ENCODE data around the gene JMJD1C.

Gene JMJD1C

GRCh38 chr10:63123727-63124362 is 341.9 kb downstream of the JMJD1C start:
- Histone ChIP-seq H3K9me3 (ENCODE audit: control insufficient read depth, insufficient read depth, low read depth, low read length) (peaks cover 6% of the 10 kb centered on the region), H3K4me1 (ENCODE audit: control insufficient read depth, insufficient read depth, low read length) (no peaks in the 10 kb centered on the region), H3K4me3 (ENCODE audit: low read depth, low read length) (no peak overlapping the region), H3K27me3 (ENCODE audit: control insufficient read depth, insufficient read depth, low read length) (no peaks in the 10 kb centered on the region), H3K36me3 (ENCODE audit: control insufficient read depth, insufficient read depth, low read length) (no peaks in the 10 kb centered on the region), H3K9ac (ENCODE audit: low read length) (no peak overlapping the region), H3K27ac (ENCODE audit: low read depth, low read length) (no peak overlapping the region)

GRCh38 chr10:63120554-63120953 is 345.2 kb downstream of the JMJD1C start:
- H3K4me3 ChIP-seq (ENCODE audit: low read depth, low read length): no peak overlapping the region
- no peaks in the 10 kb centered on the region for H3K4me1 ChIP-seq (ENCODE audit: control insufficient read depth, insufficient read depth, low read length)
- H3K9me3 ChIP-seq (ENCODE audit: control insufficient read depth, insufficient read depth, low read depth, low read length): peaks cover 6% of the 10 kb centered on the region
- H3K36me3 ChIP-seq (ENCODE audit: control insufficient read depth, insufficient read depth, low read length): no peaks in the 10 kb centered on the region
- H3K9ac ChIP-seq (ENCODE audit: low read length): no peak overlapping the region
- no peaks in the 10 kb centered on the region for H3K27me3 ChIP-seq (ENCODE audit: control insufficient read depth, insufficient read depth, low read length)
- H3K27ac ChIP-seq (ENCODE audit: low read depth, low read length): no peak overlapping the region

- Histone ChIP-seq H3K9ac (ENCODE audit: low read length) (no peak overlapping the region), H3K27ac (ENCODE audit: low read depth, low read length) (no peak overlapping the region), H3K27me3 (ENCODE audit: control insufficient read depth, insufficient read depth, low read length) (no peaks in the 10 kb centered on the region), H3K36me3 (ENCODE audit: control insufficient read depth, insufficient read depth, low read length) (no peaks in the 10 kb centered on the region), H3K4me3 (ENCODE audit: low read depth, low read length) (no peak overlapping the region), H3K9me3 (ENCODE audit: control insufficient read depth, insufficient read depth, low read depth, low read length) (peaks cover 6% of the 10 kb centered on the region), H3K4me1 (ENCODE audit: control insufficient read depth, insufficient read depth, low read length) (no peaks in the 10 kb centered on the region)
These were observed 346.7 kb downstream of the JMJD1C start for GRCh38 chr10:63119041-63119440.
